HG03139 (cell line): ENCODE results near the gene CDH24.

ENCODE experiments used
- ATAC-seq: cut with Tn5 transposase; IDR thresholded peaks from one replicate; pipeline ENCODE4 v1.9.1; 2021; ENCODE audit not compliant: unreplicated experiment

The CDH24 gene

GRCh38 chr14:23056956-23057756 lies at the start of gene CDH24:
CDH24 (minus strand) TSS chr14:23057520; CDS start chr14:23055733, 1,787 bp downstream.
- no peak for ATAC-seq

DNA sequence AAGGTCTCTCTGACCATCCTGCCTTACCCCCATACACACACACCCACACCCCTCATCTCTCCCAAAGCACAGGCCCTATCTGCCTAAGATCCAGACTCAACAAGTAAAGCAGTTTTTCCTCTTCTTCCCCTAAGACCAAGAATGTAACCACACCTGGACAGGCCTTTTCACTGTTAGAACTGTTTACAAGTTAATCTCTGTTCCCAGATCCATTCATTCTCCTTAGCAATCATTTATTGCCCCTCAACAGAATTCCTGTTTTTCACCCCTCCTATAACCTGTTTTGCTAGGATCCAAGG lies 49.4 kb upstream of the CDH24 start:
- no peak for ATAC-seq

DNA sequence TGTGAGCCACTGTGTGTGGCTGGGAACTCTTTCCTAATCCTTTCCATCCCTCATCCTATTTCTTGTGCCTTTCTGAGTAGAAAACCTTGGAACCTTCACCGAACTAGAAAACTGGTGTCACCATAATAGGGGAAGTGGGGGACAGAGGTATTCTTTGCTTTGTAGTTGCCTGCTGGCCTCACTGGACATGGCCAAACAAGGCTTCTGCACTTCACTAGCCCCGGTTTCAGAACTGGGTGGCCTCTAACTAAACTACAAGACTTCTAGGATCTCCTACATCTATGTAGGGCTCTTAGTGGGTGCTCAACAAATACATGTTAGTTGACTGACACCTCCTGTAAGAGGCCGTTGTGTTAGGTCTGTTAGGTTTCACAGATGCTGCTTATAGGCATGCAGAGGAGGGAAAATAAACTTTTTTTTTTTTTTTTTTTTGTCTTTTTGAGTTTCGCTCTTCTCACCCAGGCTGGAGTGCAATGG lies 48.1 kb upstream of the CDH24 start:
- ATAC-seq = no peak

DNA sequence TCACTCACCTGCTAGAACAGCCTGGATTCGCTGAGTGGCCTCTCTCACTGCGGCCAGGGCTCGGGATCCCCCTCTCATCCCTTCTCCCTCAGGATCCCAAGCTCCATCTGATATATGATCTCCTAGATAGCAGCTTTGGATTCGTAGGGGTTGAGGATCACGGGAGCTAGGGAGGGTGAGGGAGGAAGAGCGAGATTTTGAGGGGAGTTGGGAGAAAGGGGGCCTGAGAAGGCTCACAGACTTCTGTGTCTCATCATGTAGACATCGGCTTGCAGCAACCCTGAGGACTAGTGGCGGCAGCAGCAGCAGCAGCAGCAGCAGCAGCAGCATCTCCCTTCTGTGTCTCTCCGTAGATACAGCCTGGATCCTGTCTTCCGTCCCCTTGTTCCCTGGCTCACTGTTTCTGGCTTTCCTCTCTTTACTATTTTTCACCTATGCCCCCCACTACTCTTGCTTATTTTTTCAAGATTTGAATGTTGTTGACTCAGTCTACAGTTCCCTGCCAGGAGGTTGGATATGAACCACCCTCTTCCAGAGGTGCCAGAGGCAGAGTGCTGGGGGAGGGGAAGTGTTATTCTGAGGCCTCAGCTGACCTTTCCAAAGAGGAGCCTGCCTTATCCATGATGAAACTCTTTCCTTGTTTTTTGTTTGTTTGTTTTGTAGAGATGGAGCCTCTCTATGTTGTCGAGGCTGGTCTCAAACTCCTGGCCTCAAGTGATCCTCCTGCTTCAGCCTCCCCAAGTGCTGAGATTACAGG lies 47.4 kb upstream of the CDH24 start, which contains the start of gene CIROP:
Gene CIROP, minus strand, starts transcription at position 399 of the 757 bp plus-strand sequence. Its CDS starts 69 bp downstream, at position 330.
- ATAC-seq = no peak

DNA sequence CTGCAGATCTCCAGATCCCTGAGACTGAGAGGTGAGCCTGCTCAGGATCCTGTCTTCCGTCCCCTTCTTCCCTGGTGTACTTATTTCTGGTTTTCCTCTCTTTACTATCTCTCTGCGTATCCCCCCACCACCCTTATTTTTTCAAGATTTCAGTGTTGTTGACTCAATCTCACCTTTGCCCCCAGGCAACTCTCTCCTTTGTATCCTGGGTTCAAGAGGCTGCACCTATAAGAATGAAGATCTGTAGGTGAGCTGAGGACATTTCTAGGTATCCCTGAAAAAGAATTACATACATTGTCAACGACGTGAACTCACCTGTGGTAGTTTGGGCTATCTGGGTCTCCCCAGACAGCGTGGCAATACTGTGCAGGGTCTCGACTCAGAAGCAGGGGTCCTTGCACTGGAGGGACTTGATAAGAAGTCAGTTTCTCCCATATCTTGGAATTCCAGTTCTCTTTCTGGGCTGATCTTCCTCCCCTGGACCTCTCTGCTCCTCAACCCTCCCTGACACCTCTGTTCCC lies 46.8 kb upstream of the CDH24 start:
- no peak for ATAC-seq

- no peak for ATAC-seq
Measured at GRCh38 chr14:23103581-23103980, 46.3 kb upstream of the CDH24 start.

DNA sequence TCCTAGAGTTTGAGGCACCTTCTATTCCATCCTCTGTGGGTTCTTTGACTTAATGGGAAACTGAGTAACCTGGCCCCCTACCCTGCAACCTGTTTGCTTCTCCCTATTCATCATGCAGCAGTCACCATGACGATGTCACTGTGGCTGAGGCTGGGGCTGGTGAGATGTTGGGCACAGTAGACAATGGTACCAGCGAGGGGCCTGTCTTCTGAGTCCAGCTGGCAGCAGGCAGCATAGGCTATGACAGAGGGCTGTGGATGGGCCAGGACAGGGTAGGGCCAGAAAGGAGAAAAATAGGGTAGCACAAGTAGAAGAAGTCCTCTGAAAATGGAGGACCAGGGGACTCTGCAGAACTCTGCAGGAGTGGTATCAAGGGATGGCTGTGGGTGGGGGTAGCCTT lies 45.5 kb upstream of the CDH24 start:
- ATAC-seq = no peak

DNA sequence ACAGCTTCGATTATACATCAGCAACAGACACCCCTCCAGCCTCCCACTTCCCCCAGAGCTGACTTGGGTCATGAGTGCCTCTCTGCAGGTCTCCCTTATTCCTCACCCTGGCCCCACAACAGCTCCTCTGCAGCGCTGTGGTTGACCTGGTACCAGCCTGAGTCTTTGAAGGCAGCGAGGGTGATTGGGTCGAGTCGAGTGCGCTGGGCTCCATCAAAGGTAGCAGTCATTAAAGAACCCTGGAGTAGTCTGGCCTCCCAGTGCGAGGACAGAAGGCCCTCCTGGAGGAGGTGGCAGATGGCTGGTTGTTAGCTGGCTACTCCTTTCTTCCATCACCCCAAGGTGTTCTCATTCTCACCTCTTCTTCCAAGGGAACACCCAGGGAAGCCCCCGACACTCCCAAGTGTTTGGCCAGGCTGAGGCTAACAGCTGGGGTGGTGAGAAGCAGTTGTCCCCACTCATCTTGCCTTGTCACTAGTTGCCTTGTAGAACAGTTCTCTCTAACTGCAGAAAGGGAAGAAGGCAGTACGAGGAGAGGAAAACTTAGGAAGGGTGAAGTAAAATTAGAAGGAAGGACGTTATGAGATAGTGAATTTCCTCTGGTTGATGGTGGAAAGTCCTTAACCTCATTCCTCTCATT lies 44.8 kb upstream of the CDH24 start:
- ATAC-seq = no peak

DNA sequence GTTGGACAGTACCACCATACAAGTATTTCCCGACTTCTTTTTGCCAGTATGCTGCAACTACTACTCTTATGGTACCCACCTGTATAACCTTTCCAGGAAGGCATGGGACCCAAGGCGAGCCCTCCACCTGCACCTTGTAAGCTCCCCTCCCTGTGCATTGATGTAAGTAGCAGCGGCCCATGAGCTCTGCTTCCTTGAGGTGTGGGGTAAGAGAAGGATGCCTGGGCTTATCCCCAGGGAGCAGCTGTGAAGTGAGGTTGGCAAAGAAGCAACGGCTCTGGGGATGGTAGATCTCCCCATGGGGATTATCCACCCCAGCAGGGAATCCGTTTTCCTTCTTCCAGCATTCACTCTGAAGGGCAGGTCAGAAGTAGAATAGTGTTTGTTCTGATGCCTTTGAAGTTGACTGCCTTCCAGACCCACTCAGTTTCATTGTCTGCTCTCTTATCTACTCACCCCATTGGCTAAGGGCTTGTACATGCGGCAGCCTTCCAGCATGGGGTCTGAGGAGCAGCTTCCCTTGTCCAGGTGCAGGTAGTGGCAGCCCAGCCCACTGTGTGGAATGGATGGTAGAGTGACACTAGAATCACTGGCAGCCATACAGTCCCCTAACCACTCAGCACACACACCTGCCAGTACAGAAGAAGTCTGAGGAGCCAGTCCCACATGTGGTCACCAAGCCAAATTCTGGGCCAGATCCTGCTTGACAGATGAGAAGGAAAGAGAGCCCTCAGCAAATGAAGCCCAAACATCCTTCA lies 44.1 kb upstream of the CDH24 start:
- no peak for ATAC-seq

DNA sequence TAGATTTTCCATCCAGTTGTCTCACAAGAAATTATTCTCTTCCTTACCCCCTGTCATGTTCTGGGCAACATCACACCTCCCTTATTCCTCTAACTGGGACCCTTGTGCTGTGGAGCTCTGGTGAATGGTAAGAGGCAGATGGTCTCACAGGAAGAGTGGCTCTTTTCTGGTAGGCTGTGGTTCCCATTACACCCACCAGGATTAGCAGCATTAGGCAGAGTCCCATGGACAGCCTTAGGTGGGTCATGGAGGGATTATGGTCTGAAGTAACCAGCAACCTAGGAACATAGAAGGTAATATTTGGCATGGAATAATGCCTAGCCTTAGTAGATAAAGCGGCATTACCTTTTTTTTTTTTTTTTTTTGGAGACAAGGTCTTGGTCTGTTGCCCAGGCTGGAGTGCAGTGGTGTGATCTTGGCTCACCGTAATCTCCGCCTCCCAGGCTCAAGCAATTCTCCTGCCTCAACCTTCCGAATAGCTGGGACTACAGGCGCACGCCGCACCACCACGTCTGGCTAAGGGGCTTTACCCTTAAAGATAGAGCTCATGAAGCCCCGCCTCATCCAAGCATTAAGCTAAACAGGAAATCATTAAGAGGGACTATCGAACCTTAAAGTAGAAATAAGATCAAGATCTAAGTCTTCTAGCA lies 42.0 kb upstream of the CDH24 start:
- no peak for ATAC-seq

DNA sequence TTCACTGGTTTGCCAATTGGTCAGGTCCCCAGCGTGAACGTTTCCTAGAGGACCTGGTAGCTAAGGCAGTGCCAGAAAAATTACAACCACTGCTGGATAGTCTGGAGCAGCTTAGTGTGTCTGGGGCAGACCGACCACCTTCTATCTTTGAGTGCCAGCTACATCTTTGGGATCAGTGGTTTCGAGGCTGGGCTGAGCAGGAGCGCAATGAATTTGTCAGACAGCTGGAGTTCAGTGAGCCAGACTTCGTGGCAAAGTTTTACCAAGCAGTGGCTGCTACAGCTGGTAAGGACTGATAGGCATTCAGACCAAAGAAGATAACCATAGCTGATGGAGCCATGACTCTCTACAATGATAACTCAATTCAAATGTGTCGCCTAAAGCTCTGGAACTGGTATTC lies 40.5 kb upstream of the CDH24 start:
- no peak for ATAC-seq

DNA sequence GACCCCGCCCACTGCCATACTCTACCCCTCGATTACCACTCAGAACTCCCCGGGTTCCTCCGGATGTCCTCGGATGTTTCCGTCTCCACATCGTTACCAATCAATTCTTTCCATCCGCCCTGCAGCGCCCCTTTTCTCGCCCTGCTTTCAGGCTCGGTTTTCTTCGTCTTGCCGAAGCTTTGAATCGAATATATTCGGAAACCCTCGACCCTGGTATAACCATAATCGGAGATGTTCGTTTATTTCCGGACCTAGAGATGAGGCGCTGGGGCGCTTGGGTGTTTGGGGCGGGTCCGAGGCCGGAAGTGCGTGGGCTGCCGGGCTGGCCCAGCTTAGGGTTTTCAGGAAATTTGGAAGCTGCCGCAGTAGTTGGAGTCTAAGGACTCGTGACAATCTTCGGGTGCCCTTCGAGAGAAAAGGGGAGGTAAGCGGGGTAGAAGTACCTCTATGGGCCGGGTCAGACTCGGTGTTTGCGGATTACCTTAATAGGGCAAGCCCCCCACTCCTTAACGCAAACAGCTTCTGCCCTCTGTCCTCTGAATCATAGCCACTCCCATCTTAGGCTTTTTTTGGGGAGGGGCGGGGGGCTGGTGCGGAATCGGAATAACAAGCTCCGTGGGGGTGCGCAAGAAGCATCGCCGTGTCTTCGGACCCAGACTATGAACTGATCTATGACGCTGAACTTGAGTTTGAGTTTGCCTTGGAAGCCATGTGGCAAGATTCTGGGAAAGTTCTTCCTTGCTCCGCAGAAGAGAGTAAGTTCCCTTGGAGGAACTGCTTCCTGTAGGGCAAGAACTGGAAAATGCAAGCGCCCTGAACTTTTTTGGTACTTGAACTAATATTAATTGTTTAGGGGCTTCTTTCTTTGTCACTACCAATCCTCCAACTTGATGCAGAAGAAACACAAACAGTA lies 38.1 kb upstream of the CDH24 start, which contains the start of gene C14orf119:
Gene C14orf119, plus strand, starts transcription at position 310 of the 913 bp plus-strand sequence. CDS start 2,154 bp downstream, outside the sequence.
- ATAC-seq = peak; percentile 86

DNA sequence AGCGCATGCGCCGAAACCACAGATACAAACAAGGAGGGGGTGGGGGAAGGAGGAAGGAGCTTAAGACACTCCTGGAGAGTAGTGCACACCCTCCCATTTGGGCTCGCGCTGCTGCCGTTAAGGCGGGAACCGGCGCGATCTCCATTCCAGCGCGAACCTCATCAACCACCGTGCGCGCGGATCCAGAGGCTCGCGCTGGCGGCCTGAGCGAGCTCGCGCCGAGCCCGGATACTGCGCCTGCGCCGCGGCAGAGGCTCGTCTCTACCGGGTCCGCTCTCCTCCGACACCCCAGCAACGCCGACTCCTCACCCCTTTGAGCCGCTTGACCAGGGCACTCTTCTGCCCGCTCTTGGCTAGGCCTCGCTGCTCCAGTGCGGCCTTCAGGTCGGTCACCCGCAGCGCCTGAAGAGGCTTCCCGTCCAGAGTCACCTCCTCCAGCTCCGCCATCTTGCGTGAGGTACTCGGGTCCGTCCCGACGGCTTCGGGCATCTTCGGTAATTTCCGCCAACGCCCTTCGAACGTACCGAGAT lies 37.4 kb upstream of the CDH24 start, which contains the start of gene ACIN1:
Gene ACIN1, minus strand, starts transcription at position 471 of the 530 bp plus-strand sequence. Its CDS starts 24 bp downstream, at position 447.
- peak; percentile 27 for ATAC-seq

DNA sequence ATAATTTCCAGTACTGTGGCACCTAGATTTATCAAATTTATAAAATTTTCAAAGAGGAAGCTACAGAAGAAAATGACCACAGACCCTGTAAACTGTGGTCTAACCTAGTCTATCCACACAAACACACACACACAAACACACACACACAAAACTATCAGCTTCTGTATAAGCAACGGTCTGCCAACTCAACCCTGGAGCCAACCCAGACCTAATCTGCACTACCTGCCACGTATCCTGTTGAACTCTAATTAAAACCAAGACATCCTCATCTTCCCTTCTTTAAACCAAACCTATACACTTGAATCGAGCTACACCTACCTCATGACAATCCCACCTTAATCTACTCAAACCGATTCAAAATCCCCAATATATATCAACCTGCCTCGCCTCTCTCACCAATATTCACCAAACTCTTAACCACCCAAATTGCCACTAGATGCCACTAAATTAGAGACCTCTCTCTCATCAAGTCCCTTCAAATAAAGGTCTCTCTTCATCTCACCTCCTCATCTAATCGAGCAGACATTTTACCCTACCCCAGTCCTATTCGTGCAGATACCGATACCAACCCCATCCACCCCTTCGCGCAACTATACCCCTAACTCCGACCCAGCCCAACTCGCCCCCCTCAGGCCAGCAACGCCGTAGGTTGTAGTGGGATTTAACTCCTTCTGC lies 36.8 kb upstream of the CDH24 start:
- no peak for ATAC-seq

- ATAC-seq = no peak
Measured at GRCh38 chr14:23093526-23093925, 36.2 kb upstream of the CDH24 start.

GRCh38 chr14:23093104-23093503 lies 35.8 kb upstream of the CDH24 start:
- ATAC-seq = no peak

- ATAC-seq = no peak
Measured at GRCh38 chr14:23091294-23092225, 34.2 kb upstream of the CDH24 start.
